NCI-H2227 (cell line): ENCODE results near the gene LIMD2.
A peak's percentile ranks its signal among the peaks of the same experiment; 100 is the strongest.

Source experiments
- DNase-seq: peaks from one replicate; lab custom pipeline; 2025; ENCODE audit not compliant: unreplicated experiment; lab: John Stamatoyannopoulos, UW

LIMD2 gene

GRCh38 chr17:63701868-63702720 lies 2.2 kb upstream of the LIMD2 start:
- DNase-seq = no peak

GRCh38 chr17:63701456-63701820 lies 1.5 kb upstream of the LIMD2 start:
- no peak for DNase-seq

- peak; percentile 60 for DNase-seq
These were observed 867 bp upstream of the LIMD2 start for GRCh38 chr17:63700528-63701455.

DNA sequence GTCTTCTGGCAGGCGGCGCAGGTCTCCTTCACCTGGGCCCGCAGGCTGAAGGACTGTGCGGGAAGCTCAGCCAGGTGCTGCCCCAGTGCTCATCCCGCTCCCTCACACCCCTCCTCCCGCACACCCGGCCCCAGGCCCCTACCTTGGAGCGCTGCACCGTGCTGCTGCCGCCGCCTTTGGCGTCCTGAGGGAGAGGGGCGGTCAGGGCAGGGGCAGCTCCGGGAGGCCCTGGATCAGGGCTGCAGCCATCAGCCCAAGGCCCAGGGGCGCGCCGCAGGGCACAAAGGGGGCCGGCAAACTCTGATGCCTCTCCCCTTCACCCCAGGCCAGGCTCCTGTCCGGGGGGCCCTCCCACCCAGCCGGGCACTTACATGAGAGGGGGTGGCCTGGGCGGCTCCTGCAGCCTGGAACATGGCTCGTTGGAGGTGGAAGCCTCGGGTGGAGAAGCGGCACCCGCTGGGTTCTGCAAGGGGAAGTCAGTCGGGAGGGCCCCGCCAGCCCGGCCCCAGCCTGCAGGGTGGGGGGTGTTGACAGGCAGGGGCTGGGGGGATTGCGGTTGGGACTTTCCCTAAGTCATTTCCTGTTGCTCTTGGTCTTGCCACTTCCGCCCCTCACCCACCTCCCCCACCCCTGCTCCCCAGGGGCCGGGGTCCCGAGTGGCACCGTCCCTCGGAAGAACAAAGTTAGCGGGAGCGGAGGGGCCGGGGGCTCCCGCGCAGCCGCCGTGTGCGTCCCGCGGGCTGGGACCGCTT lies 863 bp downstream of the LIMD2 start:
- DNase-seq = peak; percentile 59

GRCh38 chr17:63698381-63698885 lies 1.5 kb downstream of the LIMD2 start:
- DNase-seq = no peak

- DNase-seq = peak; percentile 44
These were observed 2.3 kb downstream of the LIMD2 start for GRCh38 chr17:63697341-63698286.

DNA sequence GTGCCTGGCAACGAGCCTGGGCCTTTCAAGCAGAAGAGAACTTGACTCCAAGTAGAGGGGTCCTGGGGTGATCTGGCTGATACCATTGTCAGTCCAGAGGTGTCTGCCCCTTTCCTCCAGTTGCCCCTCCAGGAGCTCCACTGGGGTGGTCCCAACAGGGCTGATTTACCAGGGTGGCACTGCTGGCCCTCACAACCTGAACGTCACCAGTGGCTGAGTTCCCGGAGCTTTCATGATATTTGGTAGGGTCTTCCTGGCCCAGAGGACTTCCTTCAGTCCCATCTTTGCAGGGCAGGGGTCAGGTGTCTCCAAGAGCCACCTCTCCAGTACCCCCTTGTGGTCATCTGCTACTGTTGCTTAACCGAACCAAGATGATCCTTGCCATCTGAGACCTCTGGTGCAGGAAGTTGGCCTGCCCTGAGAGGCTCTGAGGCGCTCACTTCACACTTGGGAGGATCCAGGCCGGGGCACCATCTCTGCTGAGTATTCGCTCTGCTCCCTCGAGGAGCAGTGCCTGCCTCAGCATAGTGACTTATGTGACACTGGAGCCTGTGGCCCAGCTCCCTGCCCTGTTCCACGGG lies 3.5 kb downstream of the LIMD2 start:
- peak; percentile 30 for DNase-seq

GRCh38 chr17:63695889-63696288 lies 4.0 kb downstream of the LIMD2 start:
- DNase-seq = no peak

- no peak for DNase-seq
These were observed 4.8 kb downstream of the LIMD2 start for GRCh38 chr17:63694950-63695773.

DNA sequence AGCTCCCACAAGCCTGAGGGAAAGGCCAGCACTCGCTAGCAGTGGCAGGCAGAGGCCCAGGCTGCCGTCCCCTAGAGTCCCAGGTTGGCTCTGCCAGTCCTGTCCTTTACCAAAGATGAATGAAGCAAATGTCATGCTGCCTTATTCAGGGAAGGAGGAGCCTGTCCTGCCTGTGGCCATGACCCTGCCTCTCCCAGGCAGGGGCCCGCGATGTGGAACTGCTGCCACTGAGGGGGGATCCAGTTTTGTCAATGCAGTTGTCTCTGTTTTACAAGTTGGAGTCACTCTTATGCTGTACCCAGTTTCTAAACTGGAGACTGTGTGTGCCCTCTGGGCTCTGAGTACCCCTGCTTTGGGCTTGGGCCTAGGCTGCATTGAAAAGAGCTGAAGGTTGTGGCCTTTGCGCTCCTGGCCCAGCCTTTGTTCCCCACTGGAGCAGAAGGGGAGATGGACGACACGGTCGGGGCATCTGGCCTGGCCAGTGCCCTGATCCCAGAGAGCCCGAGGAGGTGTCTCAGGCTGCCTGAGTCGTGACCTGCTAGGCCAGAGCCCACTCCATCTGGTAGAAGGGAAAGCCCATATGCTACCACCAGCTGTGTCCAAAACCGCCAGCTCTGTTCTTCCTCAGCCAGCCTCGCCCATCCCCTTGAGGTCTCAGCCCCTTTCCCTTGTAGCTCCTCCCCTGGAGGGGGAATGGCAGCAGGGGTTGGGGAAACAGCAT lies 5.5 kb downstream of the LIMD2 start:
- peak; percentile 57 for DNase-seq

DNA sequence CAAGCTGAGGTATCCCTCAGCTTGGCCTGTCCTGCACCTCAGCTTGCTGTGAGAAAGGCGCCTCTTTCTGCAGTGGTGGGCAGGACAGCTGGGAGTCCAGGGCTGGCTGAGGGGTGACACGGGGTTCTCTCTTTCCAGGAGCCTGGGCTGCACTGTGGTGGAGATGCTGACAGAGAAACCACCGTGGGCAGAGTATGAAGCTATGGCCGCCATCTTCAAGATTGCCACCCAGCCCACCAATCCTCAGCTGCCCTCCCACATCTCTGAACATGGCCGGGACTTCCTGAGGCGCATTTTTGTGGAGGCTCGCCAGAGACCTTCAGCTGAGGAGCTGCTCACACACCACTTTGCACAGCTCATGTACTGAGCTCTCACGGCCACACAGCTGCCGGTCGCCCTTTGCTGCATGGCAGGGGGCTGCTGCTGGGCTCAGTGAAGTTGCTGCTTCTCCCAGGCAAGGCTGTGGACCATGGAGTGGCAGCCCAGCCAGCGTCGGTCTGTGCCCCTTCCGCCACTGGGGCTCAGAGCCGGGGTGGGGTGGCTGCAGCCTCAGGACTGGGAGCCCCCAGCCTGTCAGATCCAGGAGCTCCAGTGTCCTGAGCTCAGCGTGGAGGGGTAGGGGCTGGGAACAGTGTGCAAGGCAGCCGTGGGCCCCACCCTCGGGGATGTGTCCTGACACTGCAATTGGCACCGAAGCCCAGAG lies 6.4 kb downstream of the LIMD2 start:
- no peak for DNase-seq

- DNase-seq = no peak
These were observed 7.6 kb downstream of the LIMD2 start for GRCh38 chr17:63692195-63692816.

- no peak for DNase-seq
These were observed 10.4 kb downstream of the LIMD2 start for GRCh38 chr17:63689479-63689878.

DNA sequence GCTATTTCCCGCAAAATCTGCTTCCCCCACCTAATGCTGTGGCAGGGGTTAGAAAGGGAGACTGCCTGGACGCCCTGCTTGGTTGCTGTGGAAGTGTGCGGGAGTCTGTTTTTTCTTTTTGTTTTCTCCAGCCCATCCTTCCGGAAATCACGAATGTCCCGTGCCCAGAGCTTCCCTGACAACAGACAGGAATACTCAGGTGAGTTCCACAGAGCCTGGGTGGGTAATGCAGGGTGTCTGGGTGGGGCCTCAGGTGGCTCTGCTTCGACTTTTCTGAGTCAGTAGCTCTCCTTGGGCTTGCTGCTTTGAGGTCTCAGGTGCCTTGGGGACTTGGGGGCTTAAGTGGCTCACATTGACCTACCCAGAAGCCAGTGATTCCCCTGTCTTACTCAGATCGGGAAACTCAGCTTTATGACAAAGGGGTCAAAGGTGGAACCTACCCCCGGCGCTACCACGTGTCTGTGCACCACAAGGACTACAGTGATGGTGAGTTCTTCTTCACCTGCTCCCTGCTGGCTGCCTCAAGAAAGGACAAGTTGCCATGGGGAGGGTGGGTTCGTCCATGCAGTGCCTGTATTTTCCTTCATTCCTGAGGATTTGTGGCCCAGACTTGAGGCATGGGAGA lies 11.4 kb downstream of the LIMD2 start:
- no peak for DNase-seq

DNA sequence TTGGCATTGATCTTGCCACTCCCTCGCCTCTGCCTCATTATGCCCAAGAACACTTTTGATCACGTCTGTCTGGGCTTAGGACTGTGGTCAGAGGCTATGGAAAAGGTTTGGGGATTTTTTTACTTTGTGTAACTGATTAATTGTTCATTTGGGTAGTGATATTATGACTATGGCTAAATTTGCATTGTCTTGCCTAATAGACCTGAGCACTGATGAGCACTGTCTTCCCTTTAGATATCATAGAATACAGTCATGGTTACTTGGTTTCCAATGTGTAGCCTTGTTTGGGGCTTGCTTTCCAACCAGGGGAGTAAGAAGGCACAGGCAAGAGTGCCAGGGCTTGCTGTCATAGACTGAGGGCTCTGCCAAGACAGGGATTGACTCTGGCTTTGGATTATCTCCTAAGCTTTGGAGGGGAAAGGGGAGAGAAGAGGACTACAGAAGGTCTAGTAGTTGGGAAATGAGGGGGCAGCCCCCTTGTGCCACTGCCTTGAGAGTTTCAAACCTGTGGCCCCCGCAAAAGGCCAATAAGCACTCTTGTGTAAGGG lies 13.7 kb downstream of the LIMD2 start:
- DNase-seq = no peak

GRCh38 chr17:63685578-63685977 lies 14.3 kb downstream of the LIMD2 start:
- DNase-seq = no peak
